H1 (cell line): ENCODE data around the gene ITGA8. TPM values are rescaled to one million over a fixed set of nuclear protein-coding genes. Genes with fewer than 3 reads are reported as not detected.

Experiments
- ASH2L ChIP-seq: fragments of 200-600, 300-600 bp; sonication (generic); IDR thresholded peaks from one replicate; pipeline ENCODE4 v1.7.1; 2017; ENCODE audit warnings: low read length
- BCL11A ChIP-seq, 2 experiments: IDR thresholded peaks; one replicate each; pipeline ENCODE4 v1.6.1; 2011; ENCODE audit warnings: low read depth in 2 of 2, low read length in 2 of 2, mild to moderate bottlenecking in 2 of 2
- KDM1A ChIP-seq: fragments of 200-600, 300-600 bp; sonication (generic); IDR thresholded peaks from 2 replicates; pipeline ENCODE4 v1.7.1; 2016; ENCODE audit warnings: mild to moderate bottlenecking, low read length, borderline replicate concordance
- POLR2A ChIP-seq, 2 experiments: IDR thresholded peaks; 1 replicate in 1 of 2; 2 replicates in 1 of 2; pipeline ENCODE4 v1.6.1; 2011; ENCODE audit warnings: low read depth in 2 of 2, low read length in 2 of 2, mild to moderate bottlenecking in 2 of 2; ENCODE audit errors: control extremely low read depth in 1 of 2
- SIX5 ChIP-seq: IDR thresholded peaks from 2 replicates; pipeline ENCODE4 v1.6.1; 2011; ENCODE audit warnings: mild to moderate bottlenecking, low read depth, low read length
- SUZ12 ChIP-seq: fragments of 200-600 bp; sonication (generic); IDR thresholded peaks from 2 replicates; pipeline ENCODE4 v1.6.1; 2012; ENCODE audit warnings: mild to moderate bottlenecking, inconsistent platforms, low read length, moderate library complexity, mixed read lengths
- polyA plus RNA-seq, 7 experiments: library from polyadenylated mRNA; depleted of rRNA in 3 of 7; stranded (reverse) in 5 of 7; unstranded in 2 of 7; fragments of >200 nt in 5 of 7; fragments of 200-250 nt in 2 of 7; gene quantifications; 1 replicate in 5 of 7; 2 replicates in 1 of 7; 4 replicates in 1 of 7; pipeline versions ENCODE4 v1.2.1 to v1.2.3, GENCODE V29; 2011 to 2013; ENCODE audit warnings: missing spikeins in 2 of 7, mixed read lengths in 2 of 7
- total RNA-seq: library from RNA; stranded (reverse); fragmentation: NEBNext Ultra II Directional; extraction: Animal tissue kit (Norgen Biotek cat#: 25700); gene quantifications from 2 replicates; pipeline ENCODE4 v1.2.1, GENCODE V29; 2021
- TF ChIP-seq, protein P1 (sequence below): fragments of 300-600 bp; sonication (generic); IDR thresholded peaks from 2 replicates; pipeline ENCODE4 v1.7.1; 2012; ENCODE audit warnings: low read length, moderate library complexity, mild to moderate bottlenecking, inconsistent platforms; ENCODE audit not compliant: insufficient replicate concordance
- TF ChIP-seq, protein P2 (sequence below): IDR thresholded peaks from 2 replicates; pipeline ENCODE4 v1.6.1; 2011; ENCODE audit warnings: low read length, improper control_type of control experiment

The ITGA8 gene
- total and polyA plus RNA-seq, 2 of the 8 experiments (the other 6 are each of a cell fraction or from before 2014, with no cell fraction given): not detected

DNA sequence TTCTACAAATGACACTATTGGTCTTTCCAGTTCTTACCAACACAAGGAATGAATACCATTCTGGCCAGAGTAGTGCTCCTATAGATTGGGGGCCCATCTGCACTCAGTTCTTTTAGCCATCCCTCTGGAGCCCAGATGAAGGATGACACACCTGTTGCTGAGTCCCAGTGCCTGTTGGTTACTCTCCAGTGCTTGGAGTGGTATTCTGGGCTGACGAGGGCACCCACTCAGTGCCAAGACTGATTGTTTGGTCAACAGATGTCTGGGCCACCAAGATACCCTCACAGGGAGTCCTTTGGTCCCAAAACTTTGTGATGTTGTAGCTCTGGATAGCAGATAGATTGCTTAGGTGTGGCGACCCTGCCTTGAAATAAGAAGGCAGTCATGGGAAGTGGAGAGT lies 23.7 kb upstream of the ITGA8 start (continued):
- TF ChIP-seq, protein P1, sequence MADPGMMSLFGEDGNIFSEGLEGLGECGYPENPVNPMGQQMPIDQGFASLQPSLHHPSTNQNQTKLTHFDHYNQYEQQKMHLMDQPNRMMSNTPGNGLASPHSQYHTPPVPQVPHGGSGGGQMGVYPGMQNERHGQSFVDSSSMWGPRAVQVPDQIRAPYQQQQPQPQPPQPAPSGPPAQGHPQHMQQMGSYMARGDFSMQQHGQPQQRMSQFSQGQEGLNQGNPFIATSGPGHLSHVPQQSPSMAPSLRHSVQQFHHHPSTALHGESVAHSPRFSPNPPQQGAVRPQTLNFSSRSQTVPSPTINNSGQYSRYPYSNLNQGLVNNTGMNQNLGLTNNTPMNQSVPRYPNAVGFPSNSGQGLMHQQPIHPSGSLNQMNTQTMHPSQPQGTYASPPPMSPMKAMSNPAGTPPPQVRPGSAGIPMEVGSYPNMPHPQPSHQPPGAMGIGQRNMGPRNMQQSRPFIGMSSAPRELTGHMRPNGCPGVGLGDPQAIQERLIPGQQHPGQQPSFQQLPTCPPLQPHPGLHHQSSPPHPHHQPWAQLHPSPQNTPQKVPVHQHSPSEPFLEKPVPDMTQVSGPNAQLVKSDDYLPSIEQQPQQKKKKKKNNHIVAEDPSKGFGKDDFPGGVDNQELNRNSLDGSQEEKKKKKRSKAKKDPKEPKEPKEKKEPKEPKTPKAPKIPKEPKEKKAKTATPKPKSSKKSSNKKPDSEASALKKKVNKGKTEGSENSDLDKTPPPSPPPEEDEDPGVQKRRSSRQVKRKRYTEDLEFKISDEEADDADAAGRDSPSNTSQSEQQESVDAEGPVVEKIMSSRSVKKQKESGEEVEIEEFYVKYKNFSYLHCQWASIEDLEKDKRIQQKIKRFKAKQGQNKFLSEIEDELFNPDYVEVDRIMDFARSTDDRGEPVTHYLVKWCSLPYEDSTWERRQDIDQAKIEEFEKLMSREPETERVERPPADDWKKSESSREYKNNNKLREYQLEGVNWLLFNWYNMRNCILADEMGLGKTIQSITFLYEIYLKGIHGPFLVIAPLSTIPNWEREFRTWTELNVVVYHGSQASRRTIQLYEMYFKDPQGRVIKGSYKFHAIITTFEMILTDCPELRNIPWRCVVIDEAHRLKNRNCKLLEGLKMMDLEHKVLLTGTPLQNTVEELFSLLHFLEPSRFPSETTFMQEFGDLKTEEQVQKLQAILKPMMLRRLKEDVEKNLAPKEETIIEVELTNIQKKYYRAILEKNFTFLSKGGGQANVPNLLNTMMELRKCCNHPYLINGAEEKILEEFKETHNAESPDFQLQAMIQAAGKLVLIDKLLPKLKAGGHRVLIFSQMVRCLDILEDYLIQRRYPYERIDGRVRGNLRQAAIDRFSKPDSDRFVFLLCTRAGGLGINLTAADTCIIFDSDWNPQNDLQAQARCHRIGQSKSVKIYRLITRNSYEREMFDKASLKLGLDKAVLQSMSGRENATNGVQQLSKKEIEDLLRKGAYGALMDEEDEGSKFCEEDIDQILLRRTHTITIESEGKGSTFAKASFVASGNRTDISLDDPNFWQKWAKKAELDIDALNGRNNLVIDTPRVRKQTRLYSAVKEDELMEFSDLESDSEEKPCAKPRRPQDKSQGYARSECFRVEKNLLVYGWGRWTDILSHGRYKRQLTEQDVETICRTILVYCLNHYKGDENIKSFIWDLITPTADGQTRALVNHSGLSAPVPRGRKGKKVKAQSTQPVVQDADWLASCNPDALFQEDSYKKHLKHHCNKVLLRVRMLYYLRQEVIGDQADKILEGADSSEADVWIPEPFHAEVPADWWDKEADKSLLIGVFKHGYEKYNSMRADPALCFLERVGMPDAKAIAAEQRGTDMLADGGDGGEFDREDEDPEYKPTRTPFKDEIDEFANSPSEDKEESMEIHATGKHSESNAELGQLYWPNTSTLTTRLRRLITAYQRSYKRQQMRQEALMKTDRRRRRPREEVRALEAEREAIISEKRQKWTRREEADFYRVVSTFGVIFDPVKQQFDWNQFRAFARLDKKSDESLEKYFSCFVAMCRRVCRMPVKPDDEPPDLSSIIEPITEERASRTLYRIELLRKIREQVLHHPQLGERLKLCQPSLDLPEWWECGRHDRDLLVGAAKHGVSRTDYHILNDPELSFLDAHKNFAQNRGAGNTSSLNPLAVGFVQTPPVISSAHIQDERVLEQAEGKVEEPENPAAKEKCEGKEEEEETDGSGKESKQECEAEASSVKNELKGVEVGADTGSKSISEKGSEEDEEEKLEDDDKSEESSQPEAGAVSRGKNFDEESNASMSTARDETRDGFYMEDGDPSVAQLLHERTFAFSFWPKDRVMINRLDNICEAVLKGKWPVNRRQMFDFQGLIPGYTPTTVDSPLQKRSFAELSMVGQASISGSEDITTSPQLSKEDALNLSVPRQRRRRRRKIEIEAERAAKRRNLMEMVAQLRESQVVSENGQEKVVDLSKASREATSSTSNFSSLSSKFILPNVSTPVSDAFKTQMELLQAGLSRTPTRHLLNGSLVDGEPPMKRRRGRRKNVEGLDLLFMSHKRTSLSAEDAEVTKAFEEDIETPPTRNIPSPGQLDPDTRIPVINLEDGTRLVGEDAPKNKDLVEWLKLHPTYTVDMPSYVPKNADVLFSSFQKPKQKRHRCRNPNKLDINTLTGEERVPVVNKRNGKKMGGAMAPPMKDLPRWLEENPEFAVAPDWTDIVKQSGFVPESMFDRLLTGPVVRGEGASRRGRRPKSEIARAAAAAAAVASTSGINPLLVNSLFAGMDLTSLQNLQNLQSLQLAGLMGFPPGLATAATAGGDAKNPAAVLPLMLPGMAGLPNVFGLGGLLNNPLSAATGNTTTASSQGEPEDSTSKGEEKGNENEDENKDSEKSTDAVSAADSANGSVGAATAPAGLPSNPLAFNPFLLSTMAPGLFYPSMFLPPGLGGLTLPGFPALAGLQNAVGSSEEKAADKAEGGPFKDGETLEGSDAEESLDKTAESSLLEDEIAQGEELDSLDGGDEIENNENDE: no peak
- TF ChIP-seq POLR2A (IDR thresholded peaks at IDR 0.05; ENCODE audit: control extremely low read depth in 1 of 2, low read depth in 2 of 2, low read length in 2 of 2): no peak
- TF ChIP-seq BCL11A (IDR thresholded peaks at IDR 0.05; ENCODE audit: low read depth in 2 of 2, low read length in 2 of 2): no peak
- no peak for TF ChIP-seq KDM1A
- no peak for TF ChIP-seq SIX5
- TF ChIP-seq ASH2L: no peak
- no peak for TF ChIP-seq SUZ12
- TF ChIP-seq, protein P2, sequence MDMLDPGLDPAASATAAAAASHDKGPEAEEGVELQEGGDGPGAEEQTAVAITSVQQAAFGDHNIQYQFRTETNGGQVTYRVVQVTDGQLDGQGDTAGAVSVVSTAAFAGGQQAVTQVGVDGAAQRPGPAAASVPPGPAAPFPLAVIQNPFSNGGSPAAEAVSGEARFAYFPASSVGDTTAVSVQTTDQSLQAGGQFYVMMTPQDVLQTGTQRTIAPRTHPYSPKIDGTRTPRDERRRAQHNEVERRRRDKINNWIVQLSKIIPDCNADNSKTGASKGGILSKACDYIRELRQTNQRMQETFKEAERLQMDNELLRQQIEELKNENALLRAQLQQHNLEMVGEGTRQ: no peak
